HG02938 (cell line): ENCODE results near the gene JAG1.

Experiments
- ATAC-seq: cut with Tn5 transposase; IDR thresholded peaks from one replicate; pipeline ENCODE4 v1.9.1; 2021; ENCODE audit warnings: mild to moderate bottlenecking, moderate library complexity; ENCODE audit not compliant: unreplicated experiment

Gene JAG1

GRCh38 chr20:10669843-10670446 is 3.9 kb downstream of the JAG1 start:
- no peak for ATAC-seq

- no peak for ATAC-seq
These were observed 5.0 kb downstream of the JAG1 start for GRCh38 chr20:10668677-10669368.

GRCh38 chr20:10667560-10668167 is 6.1 kb downstream of the JAG1 start:
- no peak for ATAC-seq

GRCh38 chr20:10667077-10667401 is 6.8 kb downstream of the JAG1 start:
- ATAC-seq: no peak

- ATAC-seq: no peak
These were observed 7.3 kb downstream of the JAG1 start for GRCh38 chr20:10666221-10667076.

- ATAC-seq: no peak
These were observed 8.0 kb downstream of the JAG1 start for GRCh38 chr20:10665791-10666190.

- no peak for ATAC-seq
These were observed 8.7 kb downstream of the JAG1 start for GRCh38 chr20:10665027-10665561.

GRCh38 chr20:10663756-10664155 is 10.0 kb downstream of the JAG1 start:
- ATAC-seq: no peak

- no peak for ATAC-seq
These were observed 10.9 kb downstream of the JAG1 start for GRCh38 chr20:10662661-10663458.

- no peak for ATAC-seq
These were observed 11.6 kb downstream of the JAG1 start for GRCh38 chr20:10662151-10662550.

- no peak for ATAC-seq
These were observed 12.5 kb downstream of the JAG1 start for GRCh38 chr20:10661261-10661660.

- no peak for ATAC-seq
These were observed 13.1 kb downstream of the JAG1 start for GRCh38 chr20:10660661-10661060.

- ATAC-seq: no peak
These were observed 13.9 kb downstream of the JAG1 start for GRCh38 chr20:10659651-10660601.

- no peak for ATAC-seq
These were observed 14.7 kb downstream of the JAG1 start for GRCh38 chr20:10658876-10659632.

- ATAC-seq: no peak
These were observed 15.6 kb downstream of the JAG1 start for GRCh38 chr20:10658051-10658823.

- ATAC-seq: no peak
These were observed 16.3 kb downstream of the JAG1 start for GRCh38 chr20:10657453-10657852.

GRCh38 chr20:10655720-10656669 is 17.8 kb downstream of the JAG1 start:
- ATAC-seq: no peak
